Calu3 (cell line): ENCODE data around the gene NDC80. TPM values are rescaled to one million over a fixed set of nuclear protein-coding genes. Genes with fewer than 3 reads are reported as not detected.

Experiments used
- BruUV-seq: library from RNA; stranded (reverse); fragments of 400-500 nt; replicated peaks from 2 replicates; lab custom pipeline; 2021; lab: Mats Ljungman, UMichigan
- CTCF ChIA-PET: fragments of 300-600 bp; sonication (Branson Sonifier 250); formaldehyde crosslinking; loops from one replicate; lab custom pipeline; 2022; ENCODE audit warnings: antibody characterized with exemption; lab: Charles Lee
- DNase-seq: peaks from one replicate; pipeline ENCODE4 v3.0.0; 2022
- H3K27ac Mint-ChIP-seq: one replicate; pipeline ENCODE4 v1.8.0; 2022; ENCODE audit warnings: mixed read lengths; ENCODE audit not compliant: unreplicated experiment
- H3K27me3 Mint-ChIP-seq: one replicate; pipeline ENCODE4 v1.8.0; 2022; ENCODE audit warnings: mixed read lengths; ENCODE audit not compliant: unreplicated experiment
- H3K36me3 Mint-ChIP-seq: one replicate; pipeline ENCODE4 v1.8.0; 2022; ENCODE audit warnings: mild to moderate bottlenecking, moderate library complexity, mixed read lengths; ENCODE audit not compliant: insufficient read depth, unreplicated experiment
- H3K4me1 Mint-ChIP-seq: one replicate; pipeline ENCODE4 v1.8.0; 2022; ENCODE audit warnings: mild to moderate bottlenecking, low read depth, mixed read lengths; ENCODE audit not compliant: unreplicated experiment
- H3K4me3 Mint-ChIP-seq: one replicate; pipeline ENCODE4 v1.8.0; 2022; ENCODE audit warnings: mild to moderate bottlenecking, low read depth, moderate library complexity, mixed read lengths; ENCODE audit not compliant: unreplicated experiment
- H3K9me3 Mint-ChIP-seq: one replicate; pipeline ENCODE4 v1.8.0; 2022; ENCODE audit warnings: low read depth, mixed read lengths; ENCODE audit not compliant: unreplicated experiment
- CTCF ChIP-seq: fragments of 200-600 bp; IDR thresholded peaks from one replicate; pipeline ENCODE4 v1.8.0; 2022; ENCODE audit warnings: antibody characterized with exemption; ENCODE audit not compliant: unreplicated experiment
- intact Hi-C: fragments of 100-400 bp; cut with micrococcal nuclease; formaldehyde crosslinking; loops from one replicate; pipeline ENCODE4 v1.10.0; 2022; ENCODE audit not compliant: unreplicated experiment
- total RNA-seq: library from RNA; stranded (reverse); gene quantifications from 2 replicates; pipeline ENCODE4 v1.2.3, GENCODE V29; 2022

The NDC80 gene
- total RNA-seq, 1 experiment from 2014 or later, result 56.0 TPM

DNA sequence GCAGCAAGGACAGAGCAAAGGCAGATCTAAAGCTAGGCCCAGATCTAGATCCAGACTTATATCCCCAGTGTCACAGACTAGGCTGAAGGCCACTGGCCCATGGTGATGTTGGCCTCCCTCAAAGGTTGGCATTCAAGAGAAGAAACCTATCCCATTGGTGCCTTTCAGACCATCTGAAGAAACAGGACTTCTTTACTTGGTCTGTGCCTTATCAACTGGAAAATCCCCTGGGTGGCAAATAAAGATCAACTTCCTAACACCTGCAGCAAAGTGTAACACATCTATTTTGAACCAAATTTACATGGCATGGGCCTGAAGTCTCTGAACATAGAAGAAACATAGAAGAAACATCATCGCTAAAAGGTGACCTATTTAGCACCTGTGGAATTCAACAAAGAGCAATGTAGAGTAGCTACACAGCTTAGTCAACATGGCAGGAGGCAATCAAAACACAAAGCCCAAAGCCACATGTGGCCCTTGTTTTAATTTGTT lies 35.9 kb upstream of the NDC80 start:
- H3K4me1 Mint-ChIP-seq, result no peaks in the 10 kb centered on the region

DNA sequence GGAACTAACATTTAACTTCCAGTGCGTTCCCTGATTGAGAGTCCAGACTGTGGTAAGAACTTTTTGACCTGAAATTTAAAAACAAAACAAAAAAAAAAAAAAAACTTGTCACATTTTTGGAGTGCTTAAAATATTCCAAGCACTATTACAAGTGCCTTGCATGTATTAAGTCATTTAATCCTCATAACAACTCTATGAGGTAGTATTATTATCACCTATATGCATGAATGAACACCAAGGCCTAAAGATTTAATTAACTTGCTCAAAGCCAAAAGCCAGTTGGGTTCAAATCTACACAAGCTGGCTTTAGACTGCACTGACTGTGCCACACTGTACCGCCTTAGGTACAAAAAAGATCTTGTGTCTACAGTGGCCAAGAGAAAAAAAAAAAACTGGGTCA lies 35.3 kb upstream of the NDC80 start:
- H3K27ac Mint-ChIP-seq, result no peak overlapping the region
- BruUV-seq, result no TSS peak
- intact Hi-C loops, result no loop called here
- H3K4me1 Mint-ChIP-seq, result no peaks in the 10 kb centered on the region
- no peaks in the 10 kb centered on the region for H3K27me3 Mint-ChIP-seq
- H3K4me3 Mint-ChIP-seq, result no peak overlapping the region
- no peak for TF ChIP-seq CTCF
- no peaks in the 10 kb centered on the region for H3K9me3 Mint-ChIP-seq
- no peaks in the 10 kb centered on the region for H3K36me3 Mint-ChIP-seq
- DNase-seq, result no peak
- CTCF ChIA-PET, result no interaction called here

More for the DNA sequence above, 35.9 kb upstream of the NDC80 start:
- no peak for DNase-seq
- intact Hi-C loops, result no loop called here
- Mint-ChIP-seq H3K9me3 (no peaks in the 10 kb centered on the region), H3K27ac (no peak overlapping the region), H3K4me3 (no peak overlapping the region), H3K27me3 (no peaks in the 10 kb centered on the region), H3K36me3 (no peaks in the 10 kb centered on the region)
- no peak for TF ChIP-seq CTCF
- BruUV-seq, result no TSS peak
- CTCF ChIA-PET, result no interaction called here

- CTCF ChIA-PET, result no interaction called here
- no peak overlapping the region for H3K4me3 Mint-ChIP-seq
- no peaks in the 10 kb centered on the region for H3K9me3 Mint-ChIP-seq
- intact Hi-C loops, result no loop called here
- H3K27ac Mint-ChIP-seq, result no peak overlapping the region
- no peaks in the 10 kb centered on the region for H3K27me3 Mint-ChIP-seq
- H3K36me3 Mint-ChIP-seq, result no peaks in the 10 kb centered on the region
- DNase-seq, result no peak
- TF ChIP-seq CTCF, result no peak
- no TSS peak for BruUV-seq
- no peaks in the 10 kb centered on the region for H3K4me1 Mint-ChIP-seq
These were observed 34.9 kb upstream of the NDC80 start for GRCh38 chr18:2536493-2536892.

- TF ChIP-seq CTCF, result no peak
- H3K9me3 Mint-ChIP-seq, result no peaks in the 10 kb centered on the region
- CTCF ChIA-PET, result no interaction called here
- no peak for DNase-seq
- no peaks in the 10 kb centered on the region for H3K36me3 Mint-ChIP-seq
- H3K27ac Mint-ChIP-seq, result no peak overlapping the region
- no peak overlapping the region for H3K4me3 Mint-ChIP-seq
- no peaks in the 10 kb centered on the region for H3K27me3 Mint-ChIP-seq
- intact Hi-C loops, result no loop called here
- no TSS peak for BruUV-seq
- no peaks in the 10 kb centered on the region for H3K4me1 Mint-ChIP-seq
These were observed 34.1 kb upstream of the NDC80 start for GRCh38 chr18:2537296-2537695.
